Mesothelial cell of epicardium (in vitro differentiated cells): Measurements from ENCODE around the gene FOXC2. TPM values are rescaled to one million over a fixed set of nuclear protein-coding genes. Genes with fewer than 3 reads are reported as not detected.

ENCODE experiments used
- DNase-seq, 2 experiments: peaks; one replicate each; pipeline ENCODE4 v3.0.0; 2021; ENCODE audit warnings: low spot score in 2 of 2; ENCODE audit not compliant: unreplicated experiment in 2 of 2
- H3K27ac Mint-ChIP-seq: 2 replicates; pipeline ENCODE4 v1.8.0; 2021; ENCODE audit warnings: mixed read lengths
- H3K27me3 Mint-ChIP-seq: 2 replicates; pipeline ENCODE4 v1.8.0; 2021; ENCODE audit warnings: low read depth, mixed read lengths
- H3K36me3 Mint-ChIP-seq: 2 replicates; pipeline ENCODE4 v1.8.0; 2021; ENCODE audit warnings: mixed read lengths
- H3K4me1 Mint-ChIP-seq: 2 replicates; pipeline ENCODE4 v1.8.0; 2021; ENCODE audit warnings: mixed read lengths
- H3K4me3 Mint-ChIP-seq: 2 replicates; pipeline ENCODE4 v1.8.0; 2021; ENCODE audit warnings: mild to moderate bottlenecking, moderate library complexity, mixed read lengths
- H3K9me3 Mint-ChIP-seq: 2 replicates; pipeline ENCODE4 v1.8.0; 2021; ENCODE audit warnings: mixed read lengths
- CTCF ChIP-seq: fragments of 200-600 bp; sonication (generic); IDR thresholded peaks from one replicate; pipeline ENCODE4 v1.5.0; 2021; ENCODE audit warnings: antibody characterized with exemption; ENCODE audit not compliant: unreplicated experiment
- total RNA-seq: library from RNA; stranded (reverse); gene quantifications from 3 replicates; pipeline ENCODE4 v1.2.1, GENCODE V29; 2021

The FOXC2 gene
- total RNA-seq, result 10.4 to 12.3 TPM (median 11.7 TPM) in 3 replicates

GRCh38 chr16:86566601-86566965 lies at the start of gene FOXC2:
Gene FOXC2 (plus strand): TSS chr16:86566829. CDS start chr16:86567336, 507 bp downstream.
- peak within 1 kb of the TSS; percentile 76 for H3K4me3 Mint-ChIP-seq
- TF ChIP-seq CTCF, result no peak

GRCh38 chr16:86517033-86517432 lies 49.6 kb upstream of the FOXC2 start:
- Mint-ChIP-seq H3K27ac (no peak overlapping the region), H3K9me3 (no peaks in the 10 kb centered on the region), H3K27me3 (peaks cover 96% of the 10 kb centered on the region), H3K36me3 (no peaks in the 10 kb centered on the region), H3K4me3 (no peak overlapping the region), H3K4me1 (peaks cover 3% of the 10 kb centered on the region)
- DNase-seq, result no peak
- no peak for TF ChIP-seq CTCF

More at GRCh38 chr16:86566601-86566965, at the start of gene FOXC2:
- Mint-ChIP-seq H3K36me3 (peaks cover 6% of the 10 kb centered on the region), H3K27ac (peak within 1 kb of the TSS; percentile 71), H3K27me3 (peaks cover 73% of the 10 kb centered on the region), H3K9me3 (no peaks in the 10 kb centered on the region), H3K4me1 (peaks cover 54% of the 10 kb centered on the region)
- DNase-seq, result peak; percentile 84 to 94

- TF ChIP-seq CTCF, result peak; percentile 61
- H3K27ac Mint-ChIP-seq, result no peak overlapping the region
- DNase-seq, result peak in 1 of 2 experiments; percentile 80
- H3K27me3 Mint-ChIP-seq, result peaks cover 95% of the 10 kb centered on the region
- peaks cover 3% of the 10 kb centered on the region for H3K4me1 Mint-ChIP-seq
- H3K9me3 Mint-ChIP-seq, result no peaks in the 10 kb centered on the region
- no peak overlapping the region for H3K4me3 Mint-ChIP-seq
- H3K36me3 Mint-ChIP-seq, result no peaks in the 10 kb centered on the region
Measured at GRCh38 chr16:86517652-86518258, 48.9 kb upstream of the FOXC2 start.

GRCh38 chr16:86519007-86519648 lies 47.5 kb upstream of the FOXC2 start:
- H3K4me3 Mint-ChIP-seq, result no peak overlapping the region
- no peak for TF ChIP-seq CTCF
- H3K36me3 Mint-ChIP-seq, result no peaks in the 10 kb centered on the region
- H3K27ac Mint-ChIP-seq, result no peak overlapping the region
- H3K9me3 Mint-ChIP-seq, result no peaks in the 10 kb centered on the region
- peaks cover 92% of the 10 kb centered on the region for H3K27me3 Mint-ChIP-seq
- no peak for DNase-seq
- H3K4me1 Mint-ChIP-seq, result peaks cover 3% of the 10 kb centered on the region

- H3K36me3 Mint-ChIP-seq, result no peaks in the 10 kb centered on the region
- H3K4me1 Mint-ChIP-seq, result peaks cover 3% of the 10 kb centered on the region
- no peak overlapping the region for H3K27ac Mint-ChIP-seq
- no peaks in the 10 kb centered on the region for H3K9me3 Mint-ChIP-seq
- H3K4me3 Mint-ChIP-seq, result no peak overlapping the region
- H3K27me3 Mint-ChIP-seq, result peaks cover 91% of the 10 kb centered on the region
- TF ChIP-seq CTCF, result peak; percentile 95
- DNase-seq, result peak in 1 of 2 experiments; percentile 73
Measured at GRCh38 chr16:86519649-86520316, 46.8 kb upstream of the FOXC2 start.
